A549 treated with DMSO at 1 μM for 4 hours (cell line): ENCODE results near the gene BSCL2. TPM values are rescaled to one million over a fixed set of nuclear protein-coding genes. Genes with fewer than 3 reads are reported as not detected.

Experiments used
- total RNA-seq: library from RNA; stranded (reverse); fragments of 200-300 nt; extraction: Qiagen RNA extraction; gene quantifications from 5 replicates; pipeline ENCODE4 v1.2.3, GENCODE V29; 2022; ENCODE audit warnings: low read depth

BSCL2 gene
- 59.2 to 86.7 TPM (median 72.8 TPM) in 5 replicates for total RNA-seq

GRCh38 chr11:62707277-62707861 is at the start of gene BSCL2, which contains the start of gene GNG3:
BSCL2 (minus strand) TSS chr11:62707424; CDS start chr11:62707195, 229 bp downstream.
GNG3 (plus strand) TSS chr11:62707676; CDS start chr11:62708296, 620 bp downstream.

GRCh38 chr11:62753736-62754603 is 46.7 kb upstream of the BSCL2 start, which contains the start of gene ZBTB3:
ZBTB3 (minus strand) TSS chr11:62754160; CDS start chr11:62753664, 496 bp downstream.

DNA sequence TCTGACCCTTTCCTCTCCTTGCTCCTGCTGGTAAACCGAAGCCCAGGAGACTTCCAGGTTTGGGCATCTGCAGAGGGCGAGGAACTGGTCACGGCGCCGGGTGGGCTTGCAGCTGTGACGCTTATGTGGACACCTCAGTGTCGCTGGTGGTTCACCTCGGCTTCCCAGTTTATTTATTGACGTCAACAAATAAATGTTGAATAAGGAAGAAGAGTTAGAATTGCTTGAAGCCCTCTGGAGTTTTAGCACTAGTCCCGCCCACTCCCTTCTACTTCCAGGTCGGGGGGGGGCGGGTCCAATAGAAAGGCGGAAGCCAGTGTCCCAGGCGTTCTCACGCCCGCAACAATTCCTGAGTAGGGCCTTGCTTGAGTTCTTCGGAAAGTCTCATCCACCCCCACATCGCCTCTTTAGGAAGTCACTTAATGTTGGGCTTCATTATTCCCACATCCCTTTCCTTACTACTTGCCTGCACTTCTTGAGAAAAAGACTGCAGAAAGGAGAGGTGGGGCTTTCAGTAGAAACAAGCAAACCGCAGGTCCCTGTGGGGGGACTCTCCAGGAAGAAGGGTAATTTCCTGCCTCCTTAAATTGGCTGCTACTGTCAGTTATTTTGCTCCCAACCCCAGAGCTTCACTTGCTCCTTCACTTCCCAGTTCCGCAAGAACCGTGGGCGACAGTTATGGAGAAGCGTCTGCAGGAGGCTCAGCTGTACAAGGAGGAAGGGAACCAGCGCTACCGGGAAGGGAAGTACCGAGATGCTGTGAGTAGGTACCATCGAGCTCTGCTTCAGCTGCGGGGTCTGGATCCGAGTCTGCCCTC is 21.2 kb upstream of the BSCL2 start, which contains the start of gene TTC9C:
TSS of gene TTC9C (plus strand) at position 316 of the 818 bp plus-strand sequence. CDS start at position 679, 363 bp downstream.

GRCh38 chr11:62727165-62727871 is 20.1 kb upstream of the BSCL2 start, which contains the start of gene HNRNPUL2:
HNRNPUL2 (minus strand) TSS chr11:62727457; CDS start chr11:62727156, 301 bp downstream.

DNA sequence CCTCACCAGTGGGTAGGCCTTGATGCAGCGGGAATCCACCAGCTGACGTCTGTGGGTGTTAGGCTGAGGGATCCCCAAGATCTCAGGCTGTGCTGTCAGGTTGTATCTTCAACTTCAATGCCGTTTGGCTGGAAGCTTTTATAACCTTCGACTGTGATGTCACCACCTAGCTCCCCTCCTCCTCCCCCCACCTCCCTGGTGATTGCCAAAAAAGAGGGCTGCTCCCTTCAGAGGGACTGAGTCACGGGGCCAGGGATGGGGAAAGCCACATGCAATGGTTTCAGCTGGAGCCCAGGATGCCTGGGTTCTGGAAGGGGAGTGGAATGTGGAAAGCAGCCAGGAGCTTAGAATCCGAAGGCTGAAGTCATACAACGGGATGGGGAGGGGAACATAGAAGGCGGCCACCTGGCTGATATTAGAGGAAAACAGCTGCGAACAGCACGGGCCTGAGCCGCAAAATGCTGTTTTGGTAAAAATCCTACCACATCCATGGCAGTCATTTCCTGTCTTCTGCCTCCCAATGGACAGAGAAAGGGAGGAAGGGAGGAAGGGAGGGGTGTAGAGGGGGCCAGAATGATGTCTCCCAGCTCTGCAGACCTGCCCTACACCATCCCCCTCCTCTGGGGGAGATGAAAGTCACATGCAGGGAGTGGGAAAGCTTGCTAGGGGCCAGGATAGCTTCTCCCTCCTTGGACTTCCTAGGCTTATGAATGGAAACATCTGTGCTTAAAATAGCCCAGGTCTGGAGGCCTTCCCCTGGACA is 17.6 kb downstream of the BSCL2 start, which contains the start of gene LRRN4CL:
TSS of gene LRRN4CL (minus strand) at position 110 of the 763 bp plus-strand sequence. CDS start 1,022 bp downstream, outside the sequence.

DNA sequence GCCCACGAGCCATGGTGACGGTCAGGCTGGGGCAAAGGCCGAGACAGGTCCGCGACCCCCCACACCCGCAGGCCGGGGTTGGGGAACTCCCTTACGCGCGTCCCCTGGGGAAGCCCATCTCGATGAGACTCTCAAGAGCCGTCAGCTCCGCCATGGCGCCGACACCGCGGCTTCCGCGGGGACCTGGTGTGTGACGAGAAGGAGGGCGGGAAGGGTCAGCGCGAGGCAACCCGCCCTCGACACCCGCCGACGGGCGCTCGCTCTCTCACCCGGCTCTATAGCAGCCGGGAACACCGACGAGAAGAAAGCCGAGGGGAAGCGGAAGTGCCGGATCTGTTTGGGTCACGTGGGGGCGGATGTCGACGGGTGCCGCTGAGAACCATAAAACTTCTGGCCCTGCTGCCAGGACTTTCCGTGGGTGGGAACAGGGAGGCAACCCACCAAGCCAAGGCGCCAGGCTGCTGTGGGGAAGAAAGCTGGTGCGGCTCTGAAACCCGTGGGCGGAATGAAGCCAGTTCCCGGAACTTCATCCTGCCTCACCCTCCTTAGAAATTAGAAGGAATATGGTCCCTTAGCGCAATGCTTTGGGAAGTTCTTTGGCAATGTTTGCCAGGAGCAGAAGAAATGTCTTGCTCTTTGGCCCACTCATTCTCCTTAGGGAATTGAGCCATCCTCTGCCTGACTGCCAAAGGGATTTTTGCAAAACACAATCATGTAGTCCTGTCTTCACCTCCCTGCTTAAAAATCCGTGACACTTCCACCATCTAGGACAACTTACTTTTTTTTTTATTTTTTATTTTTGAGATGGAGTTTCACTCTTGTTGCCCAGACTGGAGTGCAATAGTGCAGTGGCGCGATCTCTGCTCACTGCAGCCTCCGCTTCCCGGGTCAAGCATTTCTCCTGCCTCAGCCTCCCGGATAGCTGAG is 28.2 kb downstream of the BSCL2 start, which contains the start of gene UBXN1:
TSS of gene UBXN1 (minus strand) at position 304 of the 927 bp plus-strand sequence. CDS start at position 154, 150 bp downstream.

GRCh38 chr11:62671608-62672389 is 35.4 kb downstream of the BSCL2 start, which contains the start of the genes LBHD1 and UQCC3:
LBHD1 (minus strand) TSS chr11:62672267; CDS start chr11:62670031, 2,236 bp downstream.
UQCC3 (plus strand) TSS chr11:62671673; CDS start chr11:62671746, 73 bp downstream.

GRCh38 chr11:62665075-62665598 is 42.1 kb downstream of the BSCL2 start, which contains the start of the genes C11orf98 and CSKMT:
C11orf98 (minus strand) TSS chr11:62665210; CDS start chr11:62665169, 41 bp downstream.
CSKMT (plus strand) TSS chr11:62665312; CDS start chr11:62665880, 568 bp downstream.

GRCh38 chr11:62645946-62646824 is 61.0 kb downstream of the BSCL2 start, which contains the start of gene GANAB:
GANAB (minus strand) TSS chr11:62646613; CDS start chr11:62646599, 14 bp downstream.

Other genes starting within 250 kb of the BSCL2 start
- gene AHNAK, start 160.6 kb downstream of the BSCL2 start, total RNA-seq: 167 to 211 TPM (median 191 TPM) in 5 replicates
- gene EEF1G, start 133.5 kb downstream of the BSCL2 start, total RNA-seq: 1,927 to 2,090 TPM (median 2,005 TPM) in 5 replicates
- gene TUT1, start 115.9 kb downstream of the BSCL2 start, total RNA-seq: 11.7 to 16.4 TPM (median 14.8 TPM) in 5 replicates
- gene MTA2, start 105.6 kb downstream of the BSCL2 start, total RNA-seq: 87.0 to 95.9 TPM (median 89.9 TPM) in 5 replicates
- gene EML3, start 94.6 kb downstream of the BSCL2 start, total RNA-seq: 17.4 to 24.3 TPM (median 23.3 TPM) in 5 replicates
- gene ROM1, start 94.2 kb downstream of the BSCL2 start, total RNA-seq: 4.0 to 5.3 TPM (median 4.4 TPM) in 5 replicates
- 46.5 to 57.3 TPM (median 51.6 TPM) in 5 replicates for gene B3GAT3, start 85.4 kb downstream of the BSCL2 start, total RNA-seq
- gene GANAB, start 60.8 kb downstream of the BSCL2 start, total RNA-seq: 260 to 286 TPM (median 272 TPM) in 5 replicates
- gene INTS5, start 54.1 kb downstream of the BSCL2 start, total RNA-seq: 18.1 to 23.5 TPM (median 21.1 TPM) in 5 replicates
- gene C11orf98, start 42.2 kb downstream of the BSCL2 start, total RNA-seq: 134 to 147 TPM (median 144 TPM) in 5 replicates
- 12.2 to 16.7 TPM (median 15.5 TPM) in 5 replicates for gene CSKMT, start 42.1 kb downstream of the BSCL2 start, total RNA-seq
- gene UQCC3, start 35.8 kb downstream of the BSCL2 start, total RNA-seq: 25.7 to 36.5 TPM (median 31.8 TPM) in 5 replicates
- gene LBHD1, start 35.2 kb downstream of the BSCL2 start, total RNA-seq: 4.4 to 6.6 TPM (median 5.4 TPM) in 5 replicates
- gene UBXN1, start 28.4 kb downstream of the BSCL2 start, total RNA-seq: 103 to 124 TPM (median 116 TPM) in 5 replicates
- gene LRRN4CL, start 17.9 kb downstream of the BSCL2 start, total RNA-seq: 0.03 to 0.15 TPM (median 0.12 TPM) in 3 of 5 replicates, not detected in the others
- not detected in 5 replicates for gene GNG3, start 252 bp upstream of the BSCL2 start, total RNA-seq
- gene HNRNPUL2, start 20.0 kb upstream of the BSCL2 start, total RNA-seq: 38.4 to 45.9 TPM (median 43.9 TPM) in 5 replicates
- 25.6 to 36.9 TPM (median 35.6 TPM) in 5 replicates for gene TTC9C, start 21.1 kb upstream of the BSCL2 start, total RNA-seq
- gene ZBTB3, start 46.7 kb upstream of the BSCL2 start, total RNA-seq: 2.1 to 2.5 TPM (median 2.1 TPM) in 5 replicates
- gene POLR2G, start 54.2 kb upstream of the BSCL2 start, total RNA-seq: 167 to 186 TPM (median 179 TPM) in 5 replicates
- 14.1 to 17.7 TPM (median 15.2 TPM) in 5 replicates for gene TAF6L, start 64.0 kb upstream of the BSCL2 start, total RNA-seq
- gene TMEM179B, start 80.0 kb upstream of the BSCL2 start, total RNA-seq: 66.9 to 93.0 TPM (median 81.2 TPM) in 5 replicates
- gene TMEM223, start 84.6 kb upstream of the BSCL2 start, total RNA-seq: 19.0 to 29.4 TPM (median 27.1 TPM) in 5 replicates
- gene NXF1, start 98.0 kb upstream of the BSCL2 start, total RNA-seq: 44.6 to 59.3 TPM (median 53.9 TPM) in 5 replicates
- 20.5 to 28.2 TPM (median 26.0 TPM) in 5 replicates for gene STX5, start 124.6 kb upstream of the BSCL2 start, total RNA-seq
- gene TEX54, start 125.4 kb upstream of the BSCL2 start, total RNA-seq: not detected in 5 replicates
- 80.1 to 88.6 TPM (median 84.8 TPM) in 5 replicates for gene WDR74, start 132.2 kb upstream of the BSCL2 start, total RNA-seq
- gene SLC3A2, start 173.5 kb upstream of the BSCL2 start, total RNA-seq: 929 to 1,086 TPM (median 982 TPM) in 5 replicates
- gene CHRM1, start 213.9 kb upstream of the BSCL2 start, total RNA-seq: 0.03 to 0.11 TPM (median 0.04 TPM) in 3 of 5 replicates, not detected in the others